HCT116 (cell line): ENCODE results near the gene EXOC5.

Experiments used
- POLR2A ChIP-seq: IDR thresholded peaks from 2 replicates; pipeline ENCODE4 v1.7.0; 2011; ENCODE audit warnings: borderline replicate concordance; ENCODE audit not compliant: insufficient read depth, insufficient read length; ENCODE audit errors: extremely low read depth
- SP1 ChIP-seq: IDR thresholded peaks from 2 replicates; pipeline ENCODE4 v1.6.1; 2012; ENCODE audit warnings: low read depth
- TCF7L2 ChIP-seq: IDR thresholded peaks from 2 replicates; pipeline ENCODE4 v1.7.0; 2011; ENCODE audit warnings: borderline replicate concordance, inconsistent platforms; ENCODE audit not compliant: insufficient read depth, insufficient read length; ENCODE audit errors: extremely low read depth
- TF ChIP-seq, protein P1 (sequence below), 3 experiments: fragments of 200-600 bp in 1 of 3; sonication (generic) in 1 of 3; IDR thresholded peaks in 2 of 3; conservative IDR thresholded peaks in 1 of 3; 2 replicates each; pipeline ENCODE4 v1.5.1; 2012 to 2017; ENCODE audit warnings: low read depth in 2 of 3, low read length in 2 of 3, antibody characterized with exemption in 1 of 3, borderline replicate concordance in 1 of 3, control low read depth in 1 of 3, mild to moderate bottlenecking in 1 of 3, mixed read lengths in 1 of 3, mixed run types in 1 of 3, moderate library complexity in 1 of 3; ENCODE audit not compliant: insufficient read depth in 1 of 3
- TF ChIP-seq, protein P2 (sequence below): IDR thresholded peaks from 2 replicates; pipeline ENCODE4 v1.6.1; 2012; ENCODE audit warnings: low read depth

DNA sequence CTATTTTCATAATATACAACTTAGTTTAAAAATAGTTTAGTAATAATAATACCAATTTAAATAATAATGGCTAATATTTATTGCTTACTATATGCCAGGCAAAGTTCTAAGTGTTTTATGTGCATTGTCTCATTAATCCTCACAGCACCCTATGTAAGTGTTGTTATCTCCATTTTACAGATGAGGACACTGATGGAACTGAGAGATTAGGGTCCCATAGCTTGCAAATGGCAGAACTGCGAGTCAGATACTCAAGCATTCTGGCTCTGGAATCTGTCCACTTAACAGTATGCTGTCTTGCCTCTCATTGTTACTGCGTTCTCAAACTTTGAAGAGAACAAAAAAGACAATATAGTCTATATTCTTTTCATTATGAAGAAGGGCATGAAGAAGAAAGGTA is 19.0 kb upstream of the EXOC5 start:
- TF ChIP-seq, protein P1, sequence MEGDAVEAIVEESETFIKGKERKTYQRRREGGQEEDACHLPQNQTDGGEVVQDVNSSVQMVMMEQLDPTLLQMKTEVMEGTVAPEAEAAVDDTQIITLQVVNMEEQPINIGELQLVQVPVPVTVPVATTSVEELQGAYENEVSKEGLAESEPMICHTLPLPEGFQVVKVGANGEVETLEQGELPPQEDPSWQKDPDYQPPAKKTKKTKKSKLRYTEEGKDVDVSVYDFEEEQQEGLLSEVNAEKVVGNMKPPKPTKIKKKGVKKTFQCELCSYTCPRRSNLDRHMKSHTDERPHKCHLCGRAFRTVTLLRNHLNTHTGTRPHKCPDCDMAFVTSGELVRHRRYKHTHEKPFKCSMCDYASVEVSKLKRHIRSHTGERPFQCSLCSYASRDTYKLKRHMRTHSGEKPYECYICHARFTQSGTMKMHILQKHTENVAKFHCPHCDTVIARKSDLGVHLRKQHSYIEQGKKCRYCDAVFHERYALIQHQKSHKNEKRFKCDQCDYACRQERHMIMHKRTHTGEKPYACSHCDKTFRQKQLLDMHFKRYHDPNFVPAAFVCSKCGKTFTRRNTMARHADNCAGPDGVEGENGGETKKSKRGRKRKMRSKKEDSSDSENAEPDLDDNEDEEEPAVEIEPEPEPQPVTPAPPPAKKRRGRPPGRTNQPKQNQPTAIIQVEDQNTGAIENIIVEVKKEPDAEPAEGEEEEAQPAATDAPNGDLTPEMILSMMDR (IDR thresholded peaks at IDR 0.05 in 2 of 3, conservative IDR thresholded peaks at IDR 0.05 in 1 of 3; ENCODE audit: borderline replicate concordance in 1 of 3, insufficient read depth in 1 of 3, low read depth in 2 of 3, low read length in 2 of 3) = no peak
- TF ChIP-seq TCF7L2 = no peak
- no peak for TF ChIP-seq SP1
- TF ChIP-seq POLR2A = no peak
- TF ChIP-seq, protein P2, sequence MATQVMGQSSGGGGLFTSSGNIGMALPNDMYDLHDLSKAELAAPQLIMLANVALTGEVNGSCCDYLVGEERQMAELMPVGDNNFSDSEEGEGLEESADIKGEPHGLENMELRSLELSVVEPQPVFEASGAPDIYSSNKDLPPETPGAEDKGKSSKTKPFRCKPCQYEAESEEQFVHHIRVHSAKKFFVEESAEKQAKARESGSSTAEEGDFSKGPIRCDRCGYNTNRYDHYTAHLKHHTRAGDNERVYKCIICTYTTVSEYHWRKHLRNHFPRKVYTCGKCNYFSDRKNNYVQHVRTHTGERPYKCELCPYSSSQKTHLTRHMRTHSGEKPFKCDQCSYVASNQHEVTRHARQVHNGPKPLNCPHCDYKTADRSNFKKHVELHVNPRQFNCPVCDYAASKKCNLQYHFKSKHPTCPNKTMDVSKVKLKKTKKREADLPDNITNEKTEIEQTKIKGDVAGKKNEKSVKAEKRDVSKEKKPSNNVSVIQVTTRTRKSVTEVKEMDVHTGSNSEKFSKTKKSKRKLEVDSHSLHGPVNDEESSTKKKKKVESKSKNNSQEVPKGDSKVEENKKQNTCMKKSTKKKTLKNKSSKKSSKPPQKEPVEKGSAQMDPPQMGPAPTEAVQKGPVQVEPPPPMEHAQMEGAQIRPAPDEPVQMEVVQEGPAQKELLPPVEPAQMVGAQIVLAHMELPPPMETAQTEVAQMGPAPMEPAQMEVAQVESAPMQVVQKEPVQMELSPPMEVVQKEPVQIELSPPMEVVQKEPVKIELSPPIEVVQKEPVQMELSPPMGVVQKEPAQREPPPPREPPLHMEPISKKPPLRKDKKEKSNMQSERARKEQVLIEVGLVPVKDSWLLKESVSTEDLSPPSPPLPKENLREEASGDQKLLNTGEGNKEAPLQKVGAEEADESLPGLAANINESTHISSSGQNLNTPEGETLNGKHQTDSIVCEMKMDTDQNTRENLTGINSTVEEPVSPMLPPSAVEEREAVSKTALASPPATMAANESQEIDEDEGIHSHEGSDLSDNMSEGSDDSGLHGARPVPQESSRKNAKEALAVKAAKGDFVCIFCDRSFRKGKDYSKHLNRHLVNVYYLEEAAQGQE = no peak
